GM19324 (cell line): ENCODE data around the gene GNL1.
"Not testable (repeated sequence)": the region's sequence is repeated elsewhere in the genome, so short reads cannot be mapped to it uniquely, and the experiment has no call there.

Source experiments
- ATAC-seq: cut with Tn5 transposase; IDR thresholded peaks from one replicate; pipeline ENCODE4 v1.9.1; 2021; ENCODE audit warnings: mild to moderate bottlenecking, moderate library complexity; ENCODE audit not compliant: unreplicated experiment, low FRiP score

Gene GNL1

DNA sequence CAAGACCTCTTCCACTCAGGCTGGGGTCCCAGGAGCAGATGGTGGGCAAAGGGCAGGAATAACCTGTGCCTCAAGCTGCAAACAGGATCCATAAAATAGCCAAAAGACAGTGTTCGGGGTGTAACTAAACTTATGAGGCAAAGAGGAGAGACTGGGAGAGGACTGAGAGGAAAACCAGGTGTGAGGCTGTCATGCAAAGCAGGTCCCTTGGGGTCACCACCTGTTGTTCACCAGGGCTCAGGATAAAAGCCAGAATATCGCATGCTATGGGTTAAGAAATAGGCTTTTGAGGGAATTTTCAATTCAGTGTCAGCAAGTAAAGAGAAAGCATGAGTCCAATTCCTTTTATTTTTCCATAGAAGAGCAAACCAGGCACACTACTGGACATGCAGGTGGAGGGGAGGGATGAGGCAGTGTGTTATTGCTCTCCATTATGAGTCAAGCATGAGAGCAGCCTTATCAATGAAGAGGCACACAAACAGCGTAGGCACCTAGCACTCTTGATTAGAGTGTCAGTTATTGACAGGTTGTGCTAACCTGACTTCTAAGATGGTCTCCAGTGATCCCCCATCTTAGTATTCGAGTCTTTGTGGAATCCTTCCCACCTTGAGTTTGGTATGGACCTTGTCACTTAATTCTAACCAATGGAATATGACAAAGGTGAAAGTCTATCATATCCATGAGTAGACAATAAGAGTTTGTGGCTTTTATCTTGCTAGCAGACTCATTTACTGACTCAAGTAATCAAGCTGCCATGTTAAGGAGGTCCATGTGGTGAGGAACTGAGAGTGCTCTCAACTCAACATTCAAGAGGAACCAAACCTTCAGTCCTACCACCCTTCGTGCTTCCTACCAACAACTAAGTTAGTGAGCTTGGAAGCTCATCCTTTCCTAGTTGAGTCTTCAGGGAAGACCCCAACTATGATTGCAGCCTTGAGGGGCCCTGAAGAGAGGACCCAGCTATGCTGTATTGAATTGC, 48.2 kb downstream of the GNL1 start:
- peak; percentile 26 for ATAC-seq

DNA sequence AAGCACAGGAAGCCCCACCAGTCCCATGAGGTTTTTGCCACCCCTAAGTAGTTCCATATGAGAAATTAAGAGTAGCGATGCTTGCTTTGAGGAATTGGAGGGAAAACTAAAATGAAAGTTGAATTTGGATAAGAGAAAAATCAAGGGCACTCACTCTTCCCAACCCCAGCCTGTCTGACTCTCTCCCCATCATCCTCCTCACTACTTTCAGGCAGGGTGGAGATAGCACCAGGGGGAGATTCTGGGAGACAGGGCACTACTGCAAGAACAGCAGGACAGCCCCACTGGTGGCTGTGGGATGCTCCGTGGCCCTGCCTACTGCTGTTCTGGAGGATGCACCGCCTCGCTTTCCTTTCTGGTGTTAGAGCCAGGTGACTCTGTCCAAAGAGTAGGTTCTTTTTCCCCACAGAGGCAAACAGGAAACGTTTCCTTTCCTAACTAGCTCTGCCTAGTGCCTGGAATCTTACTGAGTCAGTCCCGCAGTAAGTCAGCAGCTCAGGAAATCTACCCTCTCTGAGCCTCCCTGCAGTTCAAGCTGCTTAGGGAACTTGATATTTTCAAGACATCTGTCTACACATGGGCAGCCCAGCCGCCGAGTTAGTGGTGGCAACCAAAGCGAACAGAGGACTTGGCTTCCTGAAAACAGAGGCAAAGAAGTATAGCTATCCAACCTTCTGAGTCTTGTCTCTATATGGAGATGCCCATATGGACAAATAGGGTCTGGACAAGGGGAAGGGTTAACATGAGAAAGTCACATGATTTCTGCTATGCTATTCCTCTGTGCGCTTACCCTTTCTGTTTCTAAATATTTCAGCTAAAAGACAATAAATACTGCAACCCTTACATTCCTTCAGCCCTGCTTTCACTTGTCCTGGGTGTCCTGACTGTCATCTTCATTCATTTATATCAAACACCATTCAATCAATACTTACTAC, 55.6 kb downstream of the GNL1 start:
- no peak for ATAC-seq

DNA sequence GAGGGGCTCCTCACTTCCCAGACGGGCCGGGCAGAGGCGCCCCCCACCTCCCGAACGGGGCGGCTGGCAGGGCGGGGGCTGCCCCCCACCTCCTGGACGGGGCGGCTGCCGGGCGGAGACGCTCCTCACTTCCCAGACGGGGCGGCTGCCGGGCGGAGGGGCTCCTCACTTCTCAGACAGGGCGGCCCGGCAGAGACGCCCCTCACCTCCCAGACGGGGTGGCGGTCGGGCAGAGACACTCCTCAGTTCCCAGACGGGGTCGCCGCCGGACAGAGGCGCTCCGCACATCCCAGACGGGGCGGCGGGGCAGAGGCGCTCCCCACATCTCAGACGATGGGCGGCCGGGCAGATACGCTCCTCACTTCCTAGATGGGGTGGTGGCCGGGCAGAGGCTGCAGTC, 57.6 kb downstream of the GNL1 start:
- not testable (repeated sequence) for ATAC-seq

DNA sequence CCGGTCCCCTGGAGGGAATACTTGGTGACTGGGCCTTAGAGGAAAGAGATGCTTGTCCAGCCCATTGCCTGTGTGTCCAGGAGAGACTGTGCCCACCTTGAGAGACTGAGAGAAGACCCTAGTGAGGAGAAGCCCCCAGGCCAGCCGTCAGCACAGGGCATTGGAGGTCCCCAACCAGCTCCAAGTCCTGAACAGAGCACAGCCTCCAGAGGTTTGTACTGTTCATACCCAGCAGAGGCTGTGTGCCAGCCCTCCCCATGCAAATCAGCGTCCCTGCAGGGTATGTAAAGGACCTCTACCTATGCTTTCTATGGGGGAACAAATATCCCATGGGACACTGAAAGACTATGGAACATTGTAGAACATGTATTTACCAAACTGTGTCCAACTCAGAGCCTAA, 58.6 kb downstream of the GNL1 start:
- no peak for ATAC-seq

DNA sequence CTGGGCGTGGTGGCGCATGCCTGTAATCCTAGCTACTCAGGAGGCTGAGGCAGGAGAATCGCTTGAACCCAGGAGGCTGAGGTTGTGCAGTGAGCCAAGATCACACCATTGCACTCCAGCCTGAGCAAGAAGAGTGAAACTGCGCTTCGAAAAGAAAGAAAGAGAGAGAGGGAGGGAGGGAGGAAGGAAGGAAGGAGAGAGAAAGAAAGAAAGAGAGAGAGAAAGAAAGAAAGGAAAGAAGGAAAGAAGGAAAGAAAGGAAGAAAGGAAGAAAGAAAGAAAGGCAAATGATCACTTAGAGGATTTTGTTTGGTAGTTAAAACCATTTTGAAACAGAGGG, 59.1 kb downstream of the GNL1 start:
- not testable (repeated sequence) for ATAC-seq

DNA sequence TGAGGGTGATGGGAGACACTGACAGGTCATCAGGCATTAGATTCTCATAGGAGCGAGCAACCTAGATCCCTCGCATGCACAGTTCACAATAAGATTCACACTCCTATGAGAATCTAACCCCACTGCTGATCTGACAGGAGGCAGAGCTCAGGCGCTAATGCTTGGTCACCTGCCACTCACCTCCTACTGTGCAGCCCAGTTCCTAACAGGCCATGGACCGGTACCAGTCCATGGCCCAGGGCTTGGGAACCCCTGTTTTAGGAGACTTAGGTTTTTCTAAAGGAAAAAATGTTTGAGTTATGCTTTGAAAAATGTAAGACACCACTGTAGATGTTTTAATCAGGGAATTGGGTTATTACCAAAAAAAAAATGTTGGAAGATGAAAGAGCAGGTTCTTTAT, 60.3 kb downstream of the GNL1 start:
- ATAC-seq, result no peak

DNA sequence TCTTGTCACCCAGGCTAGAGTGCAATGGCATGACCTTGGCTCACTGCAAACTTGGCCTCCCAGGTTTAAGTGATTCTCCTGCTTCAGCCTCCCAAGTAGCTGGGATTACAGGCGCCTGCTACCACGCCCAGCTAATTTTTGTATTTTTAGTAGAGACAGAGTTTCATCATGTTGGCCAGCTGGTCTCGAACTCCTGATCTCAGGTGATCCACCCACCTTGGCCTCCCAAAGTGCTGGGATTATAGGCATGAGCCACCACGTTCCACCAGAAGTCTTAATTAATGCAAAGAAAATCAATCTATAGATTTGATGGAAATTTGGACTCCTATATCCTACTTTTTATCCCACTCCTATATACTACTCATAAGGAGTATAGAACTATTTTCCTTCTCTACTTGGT, 61.2 kb downstream of the GNL1 start:
- ATAC-seq, result not testable (repeated sequence)

DNA sequence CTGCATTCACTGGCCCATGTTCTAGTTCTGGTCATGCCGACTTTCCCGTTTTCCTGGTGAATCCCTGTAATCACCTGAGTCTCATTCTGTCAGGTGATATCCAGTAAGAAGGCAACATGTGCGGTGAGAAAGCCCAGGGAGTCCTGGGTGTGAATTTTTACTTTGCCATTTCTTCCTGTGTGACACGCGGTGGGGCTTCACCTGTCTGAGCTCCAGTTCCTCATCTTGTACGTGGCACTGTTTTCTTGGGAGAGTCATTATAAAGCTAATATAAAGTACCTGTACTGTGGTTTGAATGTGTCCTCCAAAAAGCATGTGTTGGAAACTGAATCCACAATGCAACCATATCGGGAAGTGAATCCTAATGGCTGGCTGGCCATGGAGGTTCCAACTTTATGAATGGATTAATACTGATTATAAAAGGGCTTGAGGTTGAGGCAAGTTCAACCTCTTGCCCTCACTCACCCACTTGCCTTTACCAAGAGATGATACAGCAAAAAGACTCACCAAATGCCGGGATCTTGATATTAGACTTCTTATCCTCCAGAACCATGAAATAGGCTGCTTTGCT, 61.9 kb downstream of the GNL1 start:
- no peak for ATAC-seq

DNA sequence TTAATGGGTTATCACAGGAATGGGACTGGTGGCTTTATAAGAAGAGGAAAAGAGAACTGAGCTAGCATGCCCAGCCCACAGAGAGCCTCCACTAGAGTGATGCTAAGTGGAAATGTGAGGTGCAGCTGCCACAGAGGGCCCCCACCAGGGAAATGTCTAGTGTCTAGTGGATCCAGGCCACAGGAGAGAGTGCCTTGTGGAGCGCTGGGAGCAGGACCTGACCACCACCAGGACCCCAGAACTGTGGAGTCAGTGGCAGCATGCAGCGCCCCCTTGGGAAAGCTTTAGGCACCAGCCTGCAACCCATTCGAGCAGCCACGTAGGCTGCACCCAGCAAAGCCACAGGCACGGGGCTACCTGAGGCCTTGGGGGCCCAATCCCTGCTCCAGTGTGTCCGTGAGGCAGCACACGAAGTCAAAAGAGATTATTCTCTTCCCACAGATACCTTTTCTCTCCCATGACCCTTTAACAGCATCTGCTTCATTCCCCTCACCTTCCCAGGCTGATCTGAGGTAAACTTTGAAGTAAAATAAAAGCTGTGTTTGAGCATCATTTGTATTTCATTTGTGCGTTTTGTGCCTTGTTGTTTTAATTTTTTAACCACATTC, 62.5 kb downstream of the GNL1 start:
- no peak for ATAC-seq

DNA sequence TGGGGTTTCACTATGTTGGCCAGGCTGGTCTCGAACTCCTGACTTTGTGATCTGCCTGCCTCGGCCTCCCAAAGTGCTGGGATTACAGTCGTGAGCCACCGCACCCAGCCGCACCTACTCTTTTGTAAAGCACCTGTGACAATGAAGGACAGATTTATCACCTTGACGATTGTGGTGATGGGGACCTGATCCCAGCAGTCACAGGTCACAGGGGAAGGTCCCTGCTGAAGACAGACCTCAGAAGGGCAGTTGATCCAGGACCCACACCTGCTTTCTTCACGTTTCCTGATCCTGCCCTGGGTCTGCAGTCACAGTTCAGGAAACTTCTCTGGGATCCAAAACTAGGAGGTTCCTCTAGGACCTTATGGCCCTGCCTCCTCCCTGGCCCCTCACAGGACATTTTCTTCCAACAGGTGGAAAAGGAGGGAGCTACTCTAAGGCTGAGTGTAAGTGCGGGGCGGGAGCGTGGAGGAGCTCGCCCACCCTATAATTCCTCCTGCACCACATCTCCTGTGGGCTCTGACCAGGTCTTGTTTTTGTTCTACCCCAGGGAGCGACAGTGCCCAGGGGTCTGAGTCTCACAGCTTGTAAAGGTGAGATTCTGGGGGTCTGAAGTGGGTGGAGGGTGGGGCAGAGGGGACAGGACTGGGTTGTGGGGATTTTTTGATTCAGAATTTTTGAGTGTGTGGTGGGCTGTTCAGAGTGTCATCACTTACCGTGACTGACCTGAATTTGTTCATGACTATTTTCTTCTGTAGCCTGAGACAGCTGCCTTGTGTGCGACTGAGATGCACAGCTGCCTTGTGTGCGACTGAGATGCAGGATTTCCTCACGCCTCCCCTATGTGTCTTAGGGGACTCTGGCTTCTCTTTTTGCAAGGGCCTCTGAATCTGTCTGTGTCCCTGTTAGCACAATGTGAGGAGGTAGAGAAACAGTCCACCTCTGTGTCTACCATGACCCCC, 64.0 kb downstream of the GNL1 start:
- no peak for ATAC-seq
